OCI-LY3 (cell line): Measurements from ENCODE around the gene KBTBD7.

Experiments
- H2AFZ ChIP-seq: fragments of 200-600, 300-600 bp; shearing (Covaris generic); 2 replicates; pipeline ENCODE4 v1.6.0; 2014; ENCODE audit warnings: antibody characterized with exemption, low read depth, low read length
- H3K27ac ChIP-seq: fragments of 200-600, 300-600 bp; sonication (generic); 2 replicates; pipeline ENCODE4 v1.5.1; 2014; ENCODE audit warnings: mild to moderate bottlenecking, low read length, moderate library complexity, mixed read lengths
- H3K27me3 ChIP-seq: fragments of 200-600, 300-600 bp; sonication (generic); 2 replicates; pipeline ENCODE4 v1.6.1; 2014; ENCODE audit warnings: low read depth, low read length, mixed read lengths
- H3K36me3 ChIP-seq: fragments of 200-600, 300-600 bp; sonication (generic); replicated peaks from 2 replicates; pipeline ENCODE3; 2014; ENCODE audit warnings: low read depth, low read length, mixed read lengths
- H3K4me1 ChIP-seq: fragments of 300-600, 200-600 bp; sonication (generic); 2 replicates; pipeline ENCODE4 v1.6.1; 2014; ENCODE audit warnings: low read length, mixed read lengths
- H3K4me2 ChIP-seq: fragments of 200-600, 300-600 bp; sonication (generic); 2 replicates; pipeline ENCODE4 v1.6.1; 2014; ENCODE audit warnings: low read length, mixed read lengths
- H3K4me3 ChIP-seq: fragments of 300-600, 200-600 bp; sonication (generic); 2 replicates; pipeline ENCODE4 v1.5.1; 2014; ENCODE audit warnings: antibody characterized with exemption, mild to moderate bottlenecking, low read length, moderate library complexity
- H3K79me2 ChIP-seq: fragments of 300-600, 200-600 bp; shearing (Covaris generic); 2 replicates; pipeline ENCODE4 v1.6.1; 2014; ENCODE audit warnings: mild to moderate bottlenecking, low read length, mixed read lengths
- H3K9ac ChIP-seq: fragments of 300-600, 200-600 bp; shearing (Covaris generic); 2 replicates; pipeline ENCODE4 v1.6.0; 2014; ENCODE audit warnings: mild to moderate bottlenecking, low read length, moderate library complexity
- H3K9me3 ChIP-seq: fragments of 200-600, 300-600 bp; shearing (Covaris generic); 2 replicates; pipeline ENCODE4 v1.6.1; 2014; ENCODE audit warnings: low read length, mixed read lengths; ENCODE audit not compliant: insufficient read depth
- H4K20me1 ChIP-seq: fragments of 200-600, 300-600 bp; sonication (generic); 2 replicates; pipeline ENCODE4 v1.6.1; 2016; ENCODE audit warnings: low read length, mixed read lengths; ENCODE audit not compliant: insufficient read depth
- CTCF ChIP-seq: fragments of 200-600, 300-600 bp; sonication (generic); IDR thresholded peaks from 2 replicates; pipeline ENCODE4 v1.5.1; 2014; ENCODE audit warnings: antibody characterized with exemption, low read length, low read depth
- EZH2phosphoT487 ChIP-seq: fragments of 200-600 bp; shearing (Covaris generic); IDR thresholded peaks from 2 replicates; pipeline ENCODE4 v1.6.1; 2018; ENCODE audit warnings: antibody characterized with exemption, mixed run types, low read depth

Gene KBTBD7

GRCh38 chr13:41186481-41186880 lies 7.9 kb downstream of the KBTBD7 start:
- no peaks in the 10 kb centered on the region for H4K20me1 ChIP-seq
- H2AFZ ChIP-seq, result no peak overlapping the region
- H3K4me3 ChIP-seq, result no peak overlapping the region
- H3K27ac ChIP-seq, result no peak overlapping the region
- no peaks in the 10 kb centered on the region for H3K79me2 ChIP-seq
- no peaks in the 10 kb centered on the region for H3K27me3 ChIP-seq
- H3K4me1 ChIP-seq, result no peaks in the 10 kb centered on the region
- TF ChIP-seq EZH2phosphoT487 (no peak), CTCF (no peak)
- H3K9me3 ChIP-seq, result no peaks in the 10 kb centered on the region
- no peaks in the 10 kb centered on the region for H3K36me3 ChIP-seq
- no peak overlapping the region for H3K9ac ChIP-seq
- no peak overlapping the region for H3K4me2 ChIP-seq

- H3K9me3 ChIP-seq, result no peaks in the 10 kb centered on the region
- no peak overlapping the region for H3K9ac ChIP-seq
Observed at GRCh38 chr13:41182231-41182630, 12.1 kb downstream of the KBTBD7 start.

GRCh38 chr13:41179593-41180250 lies 14.6 kb downstream of the KBTBD7 start:
- Histone ChIP-seq H3K27me3 (no peaks in the 10 kb centered on the region), H4K20me1 (no peaks in the 10 kb centered on the region), H3K79me2 (no peaks in the 10 kb centered on the region), H3K27ac (no peak overlapping the region), H3K36me3 (no peaks in the 10 kb centered on the region), H3K4me3 (no peak overlapping the region), H2AFZ (no peak overlapping the region), H3K9me3 (no peaks in the 10 kb centered on the region), H3K4me1 (0 out of 2 replicates have a peak, but pooled peaks cover 4% of the 10 kb centered on the region), H3K4me2 (no peak overlapping the region), H3K9ac (no peak overlapping the region)
- TF ChIP-seq CTCF, result no peak
- TF ChIP-seq EZH2phosphoT487, result no peak

More at GRCh38 chr13:41182231-41182630, 12.1 kb downstream of the KBTBD7 start:
- Histone ChIP-seq H3K27ac (no peak overlapping the region), H3K4me1 (0 out of 2 replicates have a peak, but pooled peaks cover 4% of the 10 kb centered on the region), H4K20me1 (no peaks in the 10 kb centered on the region), H2AFZ (no peak overlapping the region), H3K36me3 (no peaks in the 10 kb centered on the region), H3K4me2 (no peak overlapping the region), H3K79me2 (no peaks in the 10 kb centered on the region), H3K4me3 (no peak overlapping the region), H3K27me3 (no peaks in the 10 kb centered on the region)
- TF ChIP-seq CTCF (no peak), EZH2phosphoT487 (no peak)

- H4K20me1 ChIP-seq, result no peaks in the 10 kb centered on the region
- no peak overlapping the region for H3K9ac ChIP-seq
- H3K27me3 ChIP-seq, result no peaks in the 10 kb centered on the region
- H2AFZ ChIP-seq, result no peak overlapping the region
- no peaks in the 10 kb centered on the region for H3K9me3 ChIP-seq
- no peak overlapping the region for H3K27ac ChIP-seq
- no peak for TF ChIP-seq CTCF
- no peak for TF ChIP-seq EZH2phosphoT487
- H3K4me3 ChIP-seq, result no peak overlapping the region
- H3K4me1 ChIP-seq, result 0 out of 2 replicates have a peak, but pooled peaks cover 4% of the 10 kb centered on the region
- no peaks in the 10 kb centered on the region for H3K36me3 ChIP-seq
- H3K79me2 ChIP-seq, result no peaks in the 10 kb centered on the region
- H3K4me2 ChIP-seq, result no peak overlapping the region
Observed at GRCh38 chr13:41178040-41178439, 16.3 kb downstream of the KBTBD7 start.
